ENCODE data around the gene LATS1.
"Not testable (repeated sequence)": the region's sequence is repeated elsewhere in the genome, so short reads cannot be mapped to it uniquely, and the experiment has no call there.

- TF ChIP-seq CTCF (IDR thresholded peaks at IDR 0.05; ENCODE audit: low read length); EZH2 (IDR thresholded peaks at IDR 0.05; ENCODE audit: borderline replicate concordance, low read length): not testable (repeated sequence)
Measured at GRCh38 chr6:149749082-149749593, 31.2 kb upstream of the LATS1 start.
